Amygdala (tissue), 56 donors: Measurements from ENCODE around the gene KAZN.

Source experiments
- DNase-seq, 56 donors: peaks; one replicate each; lab custom pipeline; 2025; lab: John Stamatoyannopoulos, UW

KAZN gene

DNA sequence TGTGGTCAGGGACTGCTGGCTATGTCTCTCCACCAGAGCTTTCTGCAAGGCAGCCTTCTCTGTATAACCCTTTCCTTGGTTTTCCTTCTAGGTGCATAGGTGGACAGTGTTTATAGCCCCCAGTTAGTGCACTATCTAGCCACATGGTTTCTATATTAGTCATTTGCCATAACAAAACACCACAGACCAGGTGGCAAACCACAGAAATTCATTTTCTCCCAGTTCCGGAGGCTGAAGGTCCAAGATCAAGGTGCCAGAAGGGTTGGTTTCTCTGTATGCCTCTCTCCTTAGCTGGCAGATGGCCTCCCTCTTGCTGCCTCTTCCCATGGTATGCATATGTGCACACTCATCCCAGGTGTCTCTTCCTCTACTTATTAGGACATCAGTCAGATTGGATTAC, 106.4 kb downstream of the KAZN start:
- DNase-seq, result no peak

DNA sequence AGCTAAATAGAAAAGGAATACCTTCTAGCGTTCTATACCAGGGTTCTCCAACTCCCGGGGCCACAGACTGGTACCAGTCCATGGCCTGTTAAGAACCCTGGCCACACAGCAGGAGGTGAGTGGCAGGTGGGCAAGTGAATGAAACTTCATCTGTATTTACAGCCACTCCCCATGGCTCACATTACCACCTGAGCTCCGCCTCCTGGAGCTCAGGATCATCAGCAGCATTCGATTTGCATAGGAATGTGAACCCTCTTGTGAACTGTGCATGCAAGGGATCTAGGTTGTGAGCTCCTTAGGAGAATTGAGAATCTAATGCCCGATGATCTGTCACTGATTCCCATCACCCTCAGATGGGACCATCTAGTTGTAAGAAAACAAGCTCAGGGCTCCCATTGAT, 107.3 kb downstream of the KAZN start:
- DNase-seq, result no peak

DNA sequence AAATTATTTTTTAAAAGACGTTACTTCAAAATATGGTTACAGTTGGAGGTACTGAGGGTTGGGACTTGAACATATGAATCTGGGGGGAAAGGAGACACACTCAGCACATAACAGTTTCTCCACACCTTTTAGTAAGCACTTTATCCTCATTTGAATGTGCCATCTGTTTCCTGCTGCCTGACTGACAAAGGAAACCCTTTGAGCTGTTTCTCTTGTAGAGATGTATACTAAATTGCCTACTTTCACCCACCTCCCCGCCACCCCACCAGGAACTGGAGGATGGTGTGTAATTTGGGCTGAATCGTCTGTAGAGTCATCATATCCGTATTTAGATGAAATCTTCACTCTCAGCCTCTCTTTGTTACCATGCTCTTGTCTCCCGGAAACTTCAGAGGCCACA, 108.1 kb downstream of the KAZN start:
- DNase-seq, result peak in 12 of 56 donors; percentile 4 to 43 (median 10)

DNA sequence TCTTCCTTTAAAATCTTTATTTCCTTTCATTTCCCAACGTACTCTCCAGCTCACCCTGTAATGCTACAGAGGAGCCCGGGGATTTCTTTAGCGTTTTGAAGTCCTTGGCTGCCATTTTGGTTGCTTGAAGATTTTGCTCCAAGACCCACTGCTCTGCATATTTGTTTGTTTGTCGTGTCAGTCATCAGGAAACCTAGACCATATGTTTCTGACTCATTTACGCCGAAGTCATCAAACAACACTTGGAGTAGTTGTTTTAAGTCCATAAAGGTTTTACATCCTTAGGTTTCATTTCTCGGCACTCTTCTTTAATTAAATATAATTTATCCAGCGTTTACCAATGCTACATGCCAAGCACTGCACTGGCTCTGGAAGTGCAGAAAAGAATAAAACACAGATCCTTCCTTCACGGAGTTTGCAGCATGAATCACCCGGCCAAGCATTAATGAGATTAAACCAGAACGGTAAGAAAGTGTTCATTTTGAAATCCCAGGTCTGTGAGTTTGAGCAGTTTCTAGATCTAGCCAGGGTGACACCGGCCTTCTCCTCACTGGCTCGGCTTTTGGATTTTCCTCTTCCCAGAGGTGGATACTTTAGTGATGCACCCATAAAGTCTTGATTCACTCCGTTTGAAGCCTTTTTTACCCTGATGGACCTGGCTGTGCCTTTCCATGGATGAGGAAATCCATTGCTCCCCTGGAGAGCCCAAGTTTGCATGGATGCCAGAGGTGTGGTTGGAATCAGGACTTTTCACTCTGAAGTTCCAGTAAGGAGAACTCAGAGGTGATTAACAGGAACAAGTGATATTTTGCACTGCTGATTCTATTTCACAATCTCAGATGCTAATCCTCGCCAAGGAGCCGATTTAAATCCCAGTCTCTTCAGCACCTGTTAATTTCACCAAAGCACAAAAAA, 109.3 kb downstream of the KAZN start:
- no peak for DNase-seq

DNA sequence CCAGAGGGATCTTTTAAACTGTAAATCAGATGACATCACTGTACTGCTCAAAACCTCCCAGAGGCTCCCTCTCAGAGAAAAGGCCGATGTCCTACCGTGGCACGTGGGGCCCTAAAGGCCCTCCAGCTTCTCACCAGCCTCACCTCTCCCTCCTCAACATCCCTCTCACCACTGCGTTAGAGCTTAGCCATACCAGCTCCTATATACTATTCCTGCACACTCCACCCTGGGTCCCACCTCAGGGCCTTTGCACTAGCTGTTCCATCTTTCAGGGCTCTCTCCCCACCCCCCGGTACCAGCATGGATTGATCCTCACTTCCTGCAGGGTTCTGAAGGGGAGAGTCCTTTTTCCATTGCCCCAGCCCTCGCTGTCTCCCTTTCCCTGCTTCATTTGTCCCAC, 111.8 kb downstream of the KAZN start:
- no peak for DNase-seq

DNA sequence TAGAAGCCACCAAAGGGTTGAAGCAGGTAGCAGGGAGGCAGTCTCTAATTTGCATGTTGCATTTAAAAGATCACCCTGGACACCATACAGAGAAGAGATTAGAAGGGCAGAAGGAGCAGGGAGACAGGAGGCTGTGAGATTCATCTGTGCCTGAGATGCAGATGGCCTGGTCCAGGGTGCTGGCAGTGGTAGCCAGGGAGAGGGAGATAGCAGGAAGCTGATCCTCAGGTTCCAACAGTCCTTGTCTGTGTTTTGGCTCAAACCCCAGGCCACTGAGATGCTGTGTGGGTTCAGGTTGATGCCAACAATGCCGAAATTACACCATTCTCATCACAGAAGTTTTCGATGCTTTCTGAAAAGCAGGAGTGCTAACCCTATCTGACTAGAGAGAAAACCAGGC, 113.7 kb downstream of the KAZN start:
- DNase-seq, result no peak

DNA sequence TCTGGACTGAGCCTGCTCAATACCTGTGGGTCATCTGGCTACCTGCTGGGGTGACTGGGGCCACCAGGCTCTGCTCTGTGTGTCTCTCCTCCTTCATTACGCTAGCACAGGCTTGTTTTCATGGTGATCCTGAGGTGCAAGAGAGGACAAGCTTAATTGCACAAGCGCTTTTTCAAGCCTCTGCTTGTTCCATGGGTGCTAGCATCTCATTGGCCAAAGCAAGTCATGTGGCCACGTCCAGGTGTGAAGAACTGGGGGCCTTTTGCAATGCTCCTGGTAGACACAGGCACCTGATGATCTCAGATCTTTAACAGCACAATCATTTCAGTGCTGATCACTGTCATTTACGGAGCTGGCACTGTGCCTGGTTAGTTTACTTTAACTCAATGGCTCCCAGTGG, 114.6 kb downstream of the KAZN start:
- DNase-seq, result no peak

DNA sequence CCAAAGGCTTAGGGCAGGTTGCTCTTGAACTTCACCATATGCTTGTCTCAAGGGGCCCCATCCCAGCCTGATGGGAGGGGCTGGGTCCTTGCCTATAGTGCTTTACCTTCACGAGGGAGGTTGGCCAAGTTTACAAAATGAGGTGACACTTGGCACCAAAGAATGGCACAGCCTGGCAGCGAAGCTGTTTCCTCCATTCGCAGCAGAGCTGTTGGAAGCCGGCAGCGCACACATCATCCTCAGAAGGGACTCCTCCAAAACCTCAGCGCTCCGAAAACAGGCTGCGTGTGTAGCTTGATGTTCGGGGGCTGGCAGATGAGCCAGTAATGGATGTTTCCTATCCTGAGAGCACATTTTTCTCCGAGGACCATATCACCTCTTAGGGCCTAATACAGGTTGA, 116.8 kb downstream of the KAZN start:
- no peak for DNase-seq

DNA sequence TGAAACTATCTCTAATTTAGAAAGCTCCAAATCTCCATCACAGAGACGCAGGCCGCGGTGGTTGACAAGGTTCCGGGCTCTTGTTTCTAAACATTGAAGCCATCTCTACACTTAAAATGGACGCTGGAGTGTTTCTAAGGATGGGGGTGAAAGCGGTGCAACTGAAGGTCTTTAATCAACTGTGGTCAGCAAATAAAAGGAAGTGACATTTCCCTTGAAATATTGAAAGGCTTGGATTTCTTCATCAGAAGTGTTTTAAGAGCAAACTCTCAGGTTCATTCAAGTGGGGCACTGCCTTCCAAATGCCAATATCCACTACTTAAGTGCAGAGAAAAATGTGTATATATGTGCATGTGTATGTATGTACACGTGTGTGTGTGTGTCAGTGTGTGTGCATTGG, 117.3 kb downstream of the KAZN start:
- no peak for DNase-seq

DNA sequence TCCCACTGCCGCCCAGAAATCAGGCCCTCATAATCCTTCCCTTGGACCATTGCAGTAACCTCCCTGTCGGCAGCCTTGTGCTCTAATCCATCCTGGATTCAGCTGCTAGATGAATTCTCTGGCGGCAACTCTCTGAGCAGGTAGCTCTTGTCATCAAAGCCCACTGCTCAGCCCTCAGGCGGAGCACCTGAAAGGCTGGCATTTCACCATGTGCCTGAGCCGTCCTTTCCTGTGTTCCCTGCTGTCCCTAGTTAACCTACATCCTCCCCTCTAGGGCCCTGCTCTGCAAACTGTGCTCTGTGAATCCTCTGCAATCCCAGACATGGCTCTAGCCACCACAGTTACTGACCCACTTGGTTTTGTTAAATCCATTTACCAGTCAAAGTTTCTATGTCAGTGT, 118.0 kb downstream of the KAZN start:
- no peak for DNase-seq

DNA sequence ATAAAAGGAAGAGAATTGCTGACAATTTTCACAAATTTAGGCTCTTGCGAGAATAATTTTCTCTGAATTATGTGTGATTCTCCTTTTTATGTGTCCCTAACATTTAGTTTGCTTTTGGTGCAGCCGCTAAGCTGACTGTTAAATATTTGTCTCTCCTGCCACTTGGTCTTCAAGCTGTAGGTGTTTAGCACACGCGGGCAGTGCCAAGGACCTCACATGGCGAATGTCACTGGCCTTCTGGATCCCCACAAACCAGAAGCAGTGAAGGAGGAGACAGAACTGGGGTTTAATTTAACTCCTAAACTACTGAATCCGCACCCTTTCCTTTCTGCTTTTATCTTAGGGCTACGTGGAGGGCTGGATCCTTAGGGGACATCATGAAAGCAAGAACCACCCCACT, 120.0 kb downstream of the KAZN start:
- no peak for DNase-seq

DNA sequence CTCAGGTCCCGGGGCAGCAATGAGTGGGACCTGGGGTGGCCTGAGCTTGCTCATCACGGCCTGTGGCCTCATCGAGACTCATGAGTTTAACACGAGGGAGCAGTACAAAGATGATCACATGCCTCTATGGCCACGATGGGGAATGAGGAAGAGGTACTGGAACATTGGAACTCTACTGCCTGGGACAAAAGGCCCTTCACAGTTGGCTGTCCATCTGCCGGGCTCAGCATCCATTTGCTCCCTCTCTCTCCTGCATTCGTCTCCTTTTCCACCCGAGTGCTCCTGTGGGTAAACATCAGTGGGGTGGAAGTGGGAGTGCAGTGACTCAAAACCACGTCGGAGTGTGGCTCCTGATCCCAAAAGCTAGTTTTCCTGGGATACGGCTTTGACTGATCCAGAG, 124.9 kb downstream of the KAZN start:
- no peak for DNase-seq

DNA sequence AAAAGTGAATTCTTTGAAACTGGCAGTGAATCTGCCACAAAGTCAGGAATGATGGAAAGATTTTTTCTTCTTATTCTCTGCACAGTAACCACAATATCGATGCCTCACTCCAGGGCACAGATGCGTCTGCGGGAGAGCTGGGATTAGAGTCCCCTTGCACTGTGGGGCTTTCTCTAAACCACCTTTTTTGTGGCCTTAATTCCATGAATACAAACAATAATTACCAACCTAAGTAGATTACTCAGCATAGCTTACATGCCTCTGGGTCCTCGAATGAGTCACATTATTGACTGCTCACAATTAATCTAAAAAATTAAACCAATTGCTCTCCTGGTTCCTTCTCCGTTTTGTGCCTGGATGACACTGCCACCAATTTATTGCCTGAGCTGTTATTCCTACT, 125.8 kb downstream of the KAZN start:
- no peak for DNase-seq

DNA sequence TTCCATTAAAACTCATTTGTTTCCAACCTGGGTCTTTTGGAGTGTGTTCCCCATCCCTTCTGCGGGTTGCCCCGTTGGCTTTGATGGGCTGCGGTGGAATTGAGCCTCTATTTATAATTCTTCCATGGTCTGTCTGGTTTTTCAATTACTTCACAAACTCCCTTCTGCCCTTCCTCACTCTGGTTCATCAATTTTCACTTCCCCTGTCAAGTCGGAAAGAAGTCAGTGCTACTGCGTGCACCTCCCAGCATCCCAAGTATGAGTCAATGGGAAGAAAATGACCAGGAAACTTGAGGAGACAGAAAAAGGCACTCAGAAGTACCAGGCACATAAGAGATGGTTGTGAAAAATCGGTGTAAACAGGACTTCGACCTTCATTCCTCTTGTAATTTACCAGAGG, 126.2 kb downstream of the KAZN start:
- DNase-seq, result no peak

DNA sequence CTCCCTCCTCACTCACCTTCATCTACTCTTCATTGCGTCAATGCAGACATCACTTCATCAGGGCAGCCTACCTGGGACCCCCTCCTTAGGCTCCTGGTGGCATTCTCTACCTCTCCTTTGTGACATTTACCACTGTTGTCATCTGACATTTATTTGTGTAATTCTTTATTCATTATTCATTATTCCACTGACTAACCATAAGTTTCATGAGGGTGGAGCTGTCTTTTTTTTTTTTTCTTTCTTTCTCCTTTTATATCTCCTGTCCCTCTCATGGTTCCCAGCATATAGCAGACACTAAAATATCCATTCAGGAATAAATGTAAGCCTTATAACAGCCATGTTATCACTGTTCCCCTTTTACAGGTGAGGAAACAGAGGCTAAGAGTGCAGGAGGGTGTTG, 126.8 kb downstream of the KAZN start:
- DNase-seq, result no peak

DNA sequence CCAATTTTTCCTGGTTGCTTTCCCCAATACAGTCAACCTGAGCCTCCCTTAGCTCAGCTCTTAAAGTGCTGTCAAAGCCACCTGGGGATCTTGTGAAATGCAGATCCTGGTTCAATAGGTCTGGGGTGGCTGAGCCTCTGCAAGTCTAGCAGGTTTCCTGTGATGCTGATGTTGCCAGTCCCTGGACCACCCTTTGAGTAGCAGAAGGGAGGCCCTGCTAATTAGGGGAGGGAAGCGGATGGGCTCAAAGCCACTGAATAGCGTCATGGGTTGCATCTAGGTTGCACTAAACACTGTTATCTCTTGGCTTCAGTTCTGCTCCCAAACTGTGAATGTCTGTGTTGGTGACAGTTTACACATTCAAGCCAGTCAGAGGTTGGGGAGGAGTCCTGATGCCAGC, 127.2 kb downstream of the KAZN start:
- no peak for DNase-seq

DNA sequence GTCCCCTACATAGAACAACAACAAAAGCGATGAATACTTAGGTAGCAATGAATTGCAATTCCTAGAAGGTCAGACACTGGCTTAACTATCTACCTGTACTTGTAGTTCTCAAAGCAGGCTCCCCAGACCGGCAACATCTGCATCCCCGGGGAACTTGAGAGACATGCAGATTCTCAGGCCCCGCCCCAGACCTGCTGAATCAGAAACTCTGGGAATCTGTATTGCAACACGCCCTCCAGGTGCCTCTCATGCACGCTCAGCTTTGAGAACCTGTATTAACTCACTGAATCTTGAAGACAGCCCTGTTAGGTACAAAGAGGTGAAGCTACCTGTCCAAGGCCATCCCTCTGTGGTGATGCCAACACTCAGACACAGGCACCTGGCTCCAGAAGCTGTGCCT, 128.1 kb downstream of the KAZN start:
- no peak for DNase-seq

DNA sequence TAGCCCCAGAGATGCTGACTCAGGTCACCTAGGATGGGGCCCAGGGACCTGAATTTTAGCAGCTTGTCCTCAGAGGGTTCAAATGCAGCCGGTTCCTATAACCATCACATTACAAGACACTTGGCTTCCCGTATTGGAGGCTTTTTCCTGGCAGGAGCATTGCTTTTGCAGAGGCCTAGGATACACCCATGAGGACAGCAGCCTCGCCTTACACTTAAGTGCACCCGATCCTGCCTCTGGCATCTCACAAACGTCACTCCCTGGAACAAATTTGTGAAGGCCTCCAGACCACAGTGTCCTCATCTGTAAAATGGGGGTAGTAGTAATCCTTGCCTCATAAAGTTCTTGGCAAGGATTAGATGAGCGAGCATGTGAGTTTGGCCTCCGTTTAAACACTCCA, 130.0 kb downstream of the KAZN start:
- DNase-seq, result no peak

DNA sequence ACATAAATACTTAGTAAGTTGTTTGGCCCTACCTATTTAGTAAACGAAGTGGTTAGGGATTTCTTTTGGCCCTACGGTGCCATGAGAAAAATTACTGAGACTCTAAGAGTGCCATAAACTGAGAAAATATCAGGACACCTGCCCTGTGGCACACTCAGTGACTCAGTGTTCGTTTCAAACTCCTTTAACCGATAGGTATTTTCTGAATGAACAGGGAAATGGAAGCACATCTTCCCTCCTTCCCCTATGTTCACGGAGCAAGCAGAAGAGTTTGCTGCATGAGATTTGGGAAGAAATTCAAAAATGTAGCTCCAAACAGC, 134.2 kb downstream of the KAZN start:
- no peak for DNase-seq

DNA sequence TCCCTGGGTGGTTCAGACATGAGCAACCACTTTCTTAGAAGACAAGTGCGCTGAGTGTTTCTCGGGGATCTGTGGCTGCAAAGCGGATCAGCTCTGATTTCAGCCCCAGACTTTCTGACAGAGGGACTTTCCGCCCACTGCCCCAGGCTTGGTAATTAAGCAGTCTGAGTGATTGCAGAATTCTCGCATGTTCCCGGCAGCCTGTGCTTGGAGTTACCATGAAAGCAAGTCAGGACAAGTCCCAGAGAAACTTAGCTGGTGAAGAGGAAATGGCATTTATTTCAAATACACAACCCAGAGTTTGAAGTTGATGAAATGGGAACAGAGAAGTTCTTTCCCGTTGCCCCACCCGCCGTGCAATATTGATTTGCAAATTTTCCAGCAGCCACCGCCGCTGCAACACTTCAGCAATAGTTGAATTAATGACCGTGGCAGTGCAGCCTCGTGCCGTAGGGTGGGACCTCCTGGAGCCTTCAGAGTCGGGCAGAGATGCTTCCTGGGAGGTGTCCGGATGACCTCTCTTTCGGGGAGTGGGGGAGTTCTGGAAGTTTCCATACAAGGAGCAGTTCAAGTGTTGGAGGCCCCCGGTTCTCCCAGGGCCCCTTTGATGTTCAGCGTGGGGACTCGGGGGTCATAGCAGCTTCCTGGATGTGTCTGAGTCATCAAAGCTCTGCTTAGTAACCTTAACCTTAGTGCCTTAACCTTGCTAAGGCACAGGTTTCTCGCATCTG, 134.7 kb downstream of the KAZN start:
- peak in 1 of 56 donors; percentile 11 for DNase-seq

DNA sequence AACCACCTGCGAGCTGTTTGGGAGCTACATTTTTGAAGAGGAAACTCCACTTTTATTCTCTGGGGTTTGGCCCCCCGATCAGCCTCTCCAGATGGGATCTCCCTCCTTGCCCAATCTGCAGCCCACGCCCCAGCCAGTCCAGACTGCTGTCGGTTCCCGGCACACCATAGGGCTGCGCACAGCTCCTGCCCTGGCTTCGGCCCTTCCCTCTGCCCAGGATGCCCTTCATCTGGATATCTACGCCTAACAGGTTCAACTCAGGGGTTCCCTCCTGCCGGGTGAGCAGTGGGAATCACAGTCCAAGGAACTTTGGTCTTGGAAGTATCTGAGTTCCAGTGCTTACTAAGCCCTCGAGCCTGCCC, 135.3 kb downstream of the KAZN start:
- DNase-seq, result no peak

DNA sequence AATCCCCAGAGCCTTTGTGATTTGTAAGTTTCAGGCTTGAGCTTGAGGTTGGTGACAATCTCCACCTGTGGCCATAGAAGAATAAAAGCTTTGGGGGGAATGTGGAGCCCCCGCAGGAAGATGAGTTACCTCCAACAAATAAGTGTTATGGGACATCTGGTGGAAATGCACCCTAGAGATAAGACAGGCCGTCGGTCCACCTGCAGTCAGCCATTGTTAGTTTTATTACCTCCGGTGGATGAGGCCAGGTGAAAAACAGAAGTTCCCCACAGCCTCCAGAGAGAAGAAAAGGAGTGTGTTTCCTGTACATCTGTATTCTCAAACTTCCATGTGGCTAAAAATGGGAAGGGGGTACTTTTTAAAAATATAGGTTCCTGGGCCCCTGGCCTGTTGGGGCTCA, 137.4 kb downstream of the KAZN start:
- no peak for DNase-seq
